GM19099 (cell line): ENCODE results near the gene SLC25A13.

Experiments used
- POLR2A ChIP-seq: IDR thresholded peaks from 3 replicates; pipeline ENCODE4 v1.6.1; 2011; ENCODE audit warnings: low read depth; ENCODE audit not compliant: insufficient read length; ENCODE audit errors: extremely low read depth

The SLC25A13 gene

DNA sequence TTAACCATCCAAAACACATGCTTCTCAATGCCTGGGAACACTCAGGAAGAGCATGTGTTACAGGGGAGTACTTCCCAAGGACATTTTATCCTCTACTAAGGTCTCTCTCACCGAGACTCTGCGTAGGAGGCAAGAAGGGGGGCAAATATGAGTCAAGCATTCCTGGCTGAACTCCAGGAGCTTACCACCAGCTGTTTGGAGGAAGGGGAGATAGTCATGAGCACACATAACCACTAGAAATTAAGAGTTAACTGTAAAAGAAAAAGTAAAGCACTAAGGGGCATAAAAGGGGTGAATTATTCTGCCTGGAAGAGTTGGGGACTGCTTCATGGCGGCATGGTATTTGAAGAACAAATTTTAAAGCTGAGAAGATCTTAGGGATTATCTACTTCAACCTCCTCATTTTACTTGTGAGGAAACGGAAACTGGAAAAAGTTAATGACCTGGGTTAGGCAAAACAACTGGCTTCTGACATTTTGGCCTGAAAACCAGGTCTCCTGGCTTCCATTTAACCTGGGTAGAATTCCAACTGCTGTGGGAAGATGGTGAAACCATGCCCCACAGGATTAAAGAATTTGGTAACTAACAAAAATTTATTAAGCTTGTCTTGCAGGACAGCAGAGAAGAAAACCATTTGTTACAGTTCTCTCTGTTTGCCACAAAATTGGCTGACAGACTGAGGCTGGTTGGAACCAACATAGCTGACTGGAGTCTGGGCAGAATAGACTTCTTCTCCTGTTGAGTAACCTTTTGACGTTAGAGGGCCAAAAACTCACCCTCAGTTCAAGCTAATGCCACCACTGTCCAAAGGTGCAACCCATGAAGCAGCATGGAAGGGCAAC lies 85.5 kb downstream of the SLC25A13 start:
- TF ChIP-seq POLR2A: no peak

GRCh38 chr7:96235281-96235680 lies 86.6 kb downstream of the SLC25A13 start:
- no peak for TF ChIP-seq POLR2A

DNA sequence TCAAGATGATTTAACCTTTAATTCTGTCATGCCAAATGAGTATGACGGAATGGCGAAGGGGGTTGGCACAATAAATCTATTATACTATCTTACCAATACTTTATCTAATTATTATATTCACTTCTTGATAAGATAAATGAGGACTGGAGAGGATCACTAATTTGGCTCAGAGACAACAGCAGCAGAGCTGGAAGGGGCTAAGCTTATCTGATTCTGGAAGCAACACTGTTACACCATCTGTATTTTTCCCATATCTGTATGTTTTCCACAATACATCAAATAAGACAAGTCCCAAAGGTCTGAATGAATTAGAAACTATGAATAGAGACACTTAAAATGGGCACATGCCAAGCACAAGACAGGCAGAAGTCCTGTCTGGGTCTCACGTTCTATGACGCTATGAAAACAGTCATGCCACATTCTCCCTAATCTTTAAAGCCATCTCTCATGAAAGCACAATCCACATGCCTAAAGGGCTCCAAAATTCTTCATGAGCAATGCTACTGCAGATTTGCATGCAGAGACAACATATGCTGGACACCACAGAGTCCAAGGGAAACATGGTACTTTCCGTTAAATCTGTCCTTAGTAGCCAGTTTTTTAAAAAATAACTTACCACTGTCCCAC lies 88.3 kb downstream of the SLC25A13 start:
- no peak for TF ChIP-seq POLR2A

DNA sequence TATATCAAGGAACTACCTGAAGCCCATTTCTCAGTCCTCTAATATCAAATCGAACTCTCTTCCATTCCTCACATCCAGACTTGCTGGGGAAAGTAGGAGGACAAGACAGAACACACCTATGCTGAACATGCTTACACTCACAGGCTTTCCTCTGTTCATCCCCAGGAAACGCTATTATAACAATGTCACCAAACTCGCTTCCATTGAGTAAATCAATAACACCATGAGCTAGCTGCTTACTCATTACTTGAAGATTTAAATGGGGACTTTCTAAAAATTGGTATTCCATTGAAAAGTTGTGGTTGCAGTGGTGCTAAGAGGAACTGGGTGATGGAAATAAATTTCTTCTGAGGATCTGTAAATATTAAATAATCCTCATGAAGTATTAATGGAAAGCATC lies 88.8 kb downstream of the SLC25A13 start:
- TF ChIP-seq POLR2A: no peak

- TF ChIP-seq POLR2A: no peak
Measured at GRCh38 chr7:96228760-96229159, 93.1 kb downstream of the SLC25A13 start.

GRCh38 chr7:96225251-96225650 lies 96.6 kb downstream of the SLC25A13 start:
- TF ChIP-seq POLR2A: no peak

DNA sequence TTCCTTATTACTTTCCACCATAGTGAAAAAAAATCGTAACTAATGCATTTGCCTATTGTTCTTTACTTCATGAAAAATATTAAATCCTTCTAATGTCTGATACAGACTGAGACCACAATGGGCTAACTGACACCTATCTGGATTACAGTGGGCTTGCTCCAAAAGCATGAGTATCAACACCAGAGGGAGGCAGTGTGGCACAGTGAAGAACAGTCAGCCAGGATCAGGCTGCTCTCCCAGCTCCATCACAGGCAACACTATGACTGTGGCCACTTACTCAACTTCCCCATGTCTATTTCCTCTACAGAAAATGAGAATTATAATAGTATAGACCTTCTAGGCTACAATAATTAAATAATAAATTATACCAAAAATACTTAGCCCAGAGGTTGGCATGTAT lies 97.2 kb downstream of the SLC25A13 start:
- TF ChIP-seq POLR2A: no peak

GRCh38 chr7:96224073-96224472 lies 97.8 kb downstream of the SLC25A13 start:
- no peak for TF ChIP-seq POLR2A

DNA sequence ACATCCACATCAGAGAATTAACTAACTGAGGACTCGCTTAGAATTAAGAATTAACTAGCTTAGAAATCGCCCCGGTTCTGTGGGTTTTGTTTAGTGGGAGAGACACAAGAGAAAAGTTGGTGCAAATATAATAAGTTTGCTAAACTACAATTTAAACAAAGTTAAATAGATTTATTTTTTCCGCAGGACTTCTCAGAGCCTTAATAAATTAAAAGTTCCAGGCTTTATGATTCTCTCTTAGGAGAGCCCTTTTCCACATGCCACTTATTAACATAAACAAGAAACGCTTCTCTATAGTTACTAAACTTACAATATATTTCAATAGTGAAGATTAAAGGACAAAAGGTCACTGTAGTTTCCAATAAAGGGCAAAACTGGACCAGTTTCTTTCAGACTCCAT lies 100.0 kb downstream of the SLC25A13 start:
- TF ChIP-seq POLR2A: no peak

- no peak for TF ChIP-seq POLR2A
Measured at GRCh38 chr7:96219378-96220130, 102.3 kb downstream of the SLC25A13 start.

DNA sequence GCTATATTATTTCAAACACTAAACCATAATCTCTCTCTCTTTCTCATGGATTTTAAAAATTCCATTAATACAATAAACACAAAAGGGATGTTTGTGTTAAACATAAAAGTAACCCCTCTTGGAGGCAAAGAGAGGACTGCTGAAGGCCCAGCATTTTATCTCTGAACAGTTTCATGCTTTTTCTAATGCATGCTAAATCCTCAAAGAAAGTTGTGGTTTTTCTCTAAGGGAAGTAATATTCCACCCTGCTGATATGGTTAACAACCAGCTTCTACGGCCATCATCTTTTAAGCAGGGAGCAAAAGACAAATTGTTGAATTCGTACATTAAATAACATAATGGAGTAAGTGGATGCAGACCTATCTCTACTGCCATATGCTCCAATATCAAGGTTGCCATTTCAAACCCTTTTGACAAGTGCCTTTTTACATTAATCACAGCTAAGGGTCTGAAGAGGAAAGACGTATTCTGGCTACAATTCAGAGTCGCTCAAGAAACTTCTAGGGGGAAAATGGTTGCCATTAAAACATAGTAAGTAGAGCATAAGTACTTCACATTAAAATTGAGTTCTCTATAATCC lies 103.1 kb downstream of the SLC25A13 start:
- no peak for TF ChIP-seq POLR2A

- TF ChIP-seq POLR2A: no peak
Measured at GRCh38 chr7:96217147-96217546, 104.8 kb downstream of the SLC25A13 start.

- no peak for TF ChIP-seq POLR2A
Measured at GRCh38 chr7:96216373-96216772, 105.5 kb downstream of the SLC25A13 start.

DNA sequence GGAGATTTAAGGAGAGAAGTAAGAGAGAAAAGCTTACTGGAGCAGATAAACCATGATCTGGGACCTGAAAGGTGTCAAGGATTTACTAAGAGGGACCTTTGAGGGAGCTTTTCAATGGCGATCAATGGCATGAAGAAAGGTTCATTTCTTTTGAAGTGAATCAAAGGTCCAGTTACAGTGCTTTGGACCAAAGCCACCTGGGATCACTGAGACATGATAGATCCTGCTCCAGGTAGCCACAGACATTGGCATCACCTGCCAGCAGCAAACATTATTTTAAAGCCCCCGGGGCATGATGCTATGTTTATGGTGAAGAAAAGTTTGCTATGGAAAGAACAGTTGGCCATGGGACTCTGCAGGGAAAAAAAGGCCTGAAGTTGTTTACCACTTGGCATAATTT lies 109.4 kb downstream of the SLC25A13 start:
- no peak for TF ChIP-seq POLR2A

GRCh38 chr7:96211954-96212353 lies 109.9 kb downstream of the SLC25A13 start:
- TF ChIP-seq POLR2A: no peak
